Effector memory CD8-positive, alpha-beta T cell (primary cell): ENCODE data around the gene TGFBI.

ENCODE experiments used
- ATAC-seq: fragments of 150-1000 bp; cut with Tn5 transposase; replicated peaks from 2 replicates; pipeline ENCODE4 v1.10.0; 2021; ENCODE audit warnings: mild to moderate bottlenecking, moderate library complexity
- DNase-seq, 3 experiments: peaks; one replicate each; pipeline ENCODE4 v3.0.0; 2021
- H3K27ac Mint-ChIP-seq, 2 donors: one replicate each; pipeline ENCODE4 v1.8.0; 2022; ENCODE audit warnings: mild to moderate bottlenecking in 2 of 2, mixed read lengths in 2 of 2, moderate library complexity in 2 of 2
- H3K27me3 Mint-ChIP-seq, 2 donors: one replicate each; pipeline ENCODE4 v1.8.0; 2022; ENCODE audit warnings: mixed read lengths in 2 of 2
- H3K36me3 Mint-ChIP-seq: one replicate; pipeline ENCODE4 v1.8.0; 2022; ENCODE audit warnings: mild to moderate bottlenecking, moderate library complexity, mixed read lengths; ENCODE audit not compliant: insufficient read depth
- H3K4me1 Mint-ChIP-seq, 2 donors: one replicate each; pipeline ENCODE4 v1.8.0; 2022; ENCODE audit warnings: low read depth in 2 of 2, mixed read lengths in 2 of 2
- H3K4me3 Mint-ChIP-seq, 2 donors: one replicate each; pipeline ENCODE4 v1.8.0; 2022; ENCODE audit warnings: mild to moderate bottlenecking in 2 of 2, mixed read lengths in 2 of 2, moderate library complexity in 2 of 2
- H3K9me3 Mint-ChIP-seq, 2 donors: one replicate each; pipeline ENCODE4 v1.8.0; 2022; ENCODE audit warnings: mixed read lengths in 2 of 2
- total RNA-seq, 9 experiments: gene quantifications; one replicate each; lab custom pipeline; 2026; lab: John Stamatoyannopoulos, UW

The TGFBI gene
- 0.12 to 10.6 (median 1.1) reads per million in 9 experiments for total RNA-seq

DNA sequence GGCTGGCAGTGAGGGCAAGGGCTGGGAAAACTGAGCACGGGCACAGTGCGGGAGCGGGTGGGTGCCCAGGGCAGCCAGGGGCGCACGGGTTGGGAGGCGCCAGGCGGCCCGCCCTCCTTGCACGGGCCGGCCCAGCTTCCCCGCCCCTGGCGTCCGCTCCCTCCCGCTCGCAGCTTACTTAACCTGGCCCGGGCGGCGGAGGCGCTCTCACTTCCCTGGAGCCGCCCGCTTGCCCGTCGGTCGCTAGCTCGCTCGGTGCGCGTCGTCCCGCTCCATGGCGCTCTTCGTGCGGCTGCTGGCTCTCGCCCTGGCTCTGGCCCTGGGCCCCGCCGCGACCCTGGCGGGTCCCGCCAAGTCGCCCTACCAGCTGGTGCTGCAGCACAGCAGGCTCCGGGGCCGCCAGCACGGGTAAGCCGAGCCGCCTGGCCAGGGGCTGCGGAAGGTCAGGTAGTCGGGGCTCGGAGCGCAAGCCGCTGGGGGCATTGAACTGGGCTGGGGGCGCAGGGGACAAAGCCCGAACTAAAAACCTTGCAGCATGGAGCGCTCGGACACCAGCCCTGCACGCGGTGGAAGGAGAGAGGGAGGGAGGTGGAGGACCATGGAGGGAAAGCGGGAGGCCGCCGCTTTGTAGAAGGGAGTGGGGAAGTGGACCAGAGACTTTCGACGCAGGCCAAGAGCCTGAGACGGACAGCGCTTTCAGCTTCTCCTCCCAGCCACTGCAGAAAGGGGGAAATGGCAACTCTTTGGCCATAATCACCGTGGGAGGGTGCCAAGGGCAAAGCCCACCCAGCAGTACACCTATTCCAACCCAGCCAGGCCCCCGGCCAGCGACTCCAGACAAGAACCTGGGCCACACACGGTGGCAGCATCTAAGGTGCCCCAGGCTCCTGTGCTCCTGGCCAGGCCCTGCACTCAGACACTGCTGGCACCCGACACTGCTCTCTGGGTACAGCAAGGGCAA, at the start of gene TGFBI:
Gene TGFBI (plus strand): TSS at position 207 of the 961 bp plus-strand sequence. CDS start 68 bp downstream, at position 275.
- Mint-ChIP-seq H3K4me3 (peak within 1 kb of the TSS; percentile 37 to 43), H3K27ac (peak within 1 kb of the TSS in 1 of 2 donors; percentile 17), H3K9me3 (no peaks in the 10 kb centered on the region), H3K36me3 (no peaks in the 10 kb centered on the region), H3K4me1 (peaks cover 11 to 28% of the 10 kb centered on the region in 2 donors), H3K27me3 (peaks cover 14% of the 10 kb centered on the region in 2 donors)
- ATAC-seq (peak; percentile 89), DNase-seq (peak; percentile 9 to 32 (median 25))

DNA sequence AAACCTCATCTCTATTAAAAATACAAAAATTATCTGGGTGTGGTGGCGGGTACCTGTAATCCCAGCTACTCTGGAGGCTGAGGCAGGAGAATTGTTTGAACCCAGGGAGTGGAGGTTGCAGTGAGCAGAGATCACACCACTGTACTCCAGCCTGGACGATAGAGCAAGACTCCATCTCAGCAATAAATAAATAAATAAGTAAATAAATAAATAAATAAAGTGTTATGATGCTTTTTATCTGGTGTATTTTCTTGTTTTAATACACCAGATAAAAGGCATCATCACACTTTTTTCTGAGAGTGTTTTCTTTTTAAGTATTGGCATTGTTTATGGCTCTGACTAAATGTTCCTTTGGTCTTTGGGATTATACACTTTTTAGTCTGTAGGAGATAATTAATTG, 49.8 kb upstream of the TGFBI start:
- peaks cover 29 to 31% of the 10 kb centered on the region in 2 donors for H3K27me3 Mint-ChIP-seq
- no peak overlapping the region for H3K27ac Mint-ChIP-seq

DNA sequence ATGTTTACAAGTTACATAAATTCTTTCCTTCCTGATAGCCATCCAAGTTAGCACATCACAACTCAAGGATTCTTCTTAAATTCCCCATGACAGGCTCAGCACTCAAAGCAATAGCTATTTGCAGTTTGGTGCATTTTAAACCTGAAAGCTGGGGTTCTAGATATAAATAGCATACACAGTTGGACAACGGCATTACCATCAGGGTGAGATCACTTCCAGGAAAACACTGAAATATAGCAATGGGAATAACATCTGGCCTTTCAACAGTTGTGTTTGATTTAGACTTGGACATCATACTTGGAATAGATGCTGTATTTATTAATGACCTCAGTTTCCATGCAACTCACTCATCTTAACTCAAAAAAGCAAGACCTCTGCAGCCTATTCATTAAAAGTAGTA, 49.3 kb upstream of the TGFBI start:
- no peaks in the 10 kb centered on the region for H3K4me1 Mint-ChIP-seq
- no peaks in the 10 kb centered on the region for H3K36me3 Mint-ChIP-seq
- no peak overlapping the region for H3K27ac Mint-ChIP-seq
- no peak for DNase-seq
- H3K9me3 Mint-ChIP-seq, result no peaks in the 10 kb centered on the region
- no peak overlapping the region for H3K4me3 Mint-ChIP-seq
- H3K27me3 Mint-ChIP-seq, result peaks cover 24 to 25% of the 10 kb centered on the region in 2 donors
- ATAC-seq, result no peak

More for the DNA sequence above, 49.8 kb upstream of the TGFBI start:
- Mint-ChIP-seq H3K9me3 (no peaks in the 10 kb centered on the region), H3K36me3 (no peaks in the 10 kb centered on the region), H3K4me1 (no peaks in the 10 kb centered on the region), H3K4me3 (no peak overlapping the region)
- DNase-seq (no peak), ATAC-seq (no peak)

DNA sequence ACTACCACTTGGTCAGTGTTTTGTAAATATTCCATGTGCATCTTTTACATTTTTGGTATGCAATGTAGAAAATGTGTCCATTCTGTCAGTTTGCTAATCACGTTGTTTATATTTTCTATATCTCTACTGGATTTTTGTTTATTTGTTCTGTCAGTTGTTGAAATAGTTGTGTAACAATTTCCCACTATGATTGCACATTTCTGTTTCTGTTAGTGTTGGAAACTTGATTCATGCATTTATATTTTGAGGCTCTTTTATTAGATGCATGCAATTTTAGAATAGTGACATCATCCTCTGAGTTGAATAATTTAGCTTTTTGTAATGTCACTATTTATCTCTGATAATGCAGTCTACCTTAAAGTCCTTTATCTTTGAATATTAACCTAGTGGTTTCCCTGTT, 48.2 kb upstream of the TGFBI start:
- H3K9me3 Mint-ChIP-seq, result no peaks in the 10 kb centered on the region
- DNase-seq, result no peak
- H3K4me1 Mint-ChIP-seq, result no peaks in the 10 kb centered on the region
- H3K36me3 Mint-ChIP-seq, result no peaks in the 10 kb centered on the region
- no peak for ATAC-seq
- peaks cover 13 to 14% of the 10 kb centered on the region in 2 donors for H3K27me3 Mint-ChIP-seq
- H3K4me3 Mint-ChIP-seq, result no peak overlapping the region
- no peak overlapping the region for H3K27ac Mint-ChIP-seq

DNA sequence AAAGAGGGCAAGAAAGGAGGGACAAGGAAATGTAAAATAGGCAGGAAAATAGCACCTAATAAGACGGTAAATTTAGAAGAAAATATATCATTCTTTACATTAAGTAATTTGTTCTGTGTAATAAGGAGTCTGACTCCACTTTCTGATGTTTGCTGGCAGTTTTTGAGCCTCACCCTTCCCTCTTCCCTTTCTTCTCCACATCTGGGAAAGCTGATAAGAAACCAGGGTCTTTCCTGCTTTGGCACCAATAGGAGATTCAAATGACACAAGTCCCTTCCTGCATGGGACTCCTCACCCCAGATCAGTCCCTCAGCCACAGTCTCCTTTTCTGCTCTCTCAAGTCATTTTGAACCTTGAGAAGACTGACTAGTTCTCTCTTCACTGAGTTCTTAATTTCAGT, 42.8 kb upstream of the TGFBI start:
- Mint-ChIP-seq H3K36me3 (no peaks in the 10 kb centered on the region), H3K4me3 (no peak overlapping the region)

DNA sequence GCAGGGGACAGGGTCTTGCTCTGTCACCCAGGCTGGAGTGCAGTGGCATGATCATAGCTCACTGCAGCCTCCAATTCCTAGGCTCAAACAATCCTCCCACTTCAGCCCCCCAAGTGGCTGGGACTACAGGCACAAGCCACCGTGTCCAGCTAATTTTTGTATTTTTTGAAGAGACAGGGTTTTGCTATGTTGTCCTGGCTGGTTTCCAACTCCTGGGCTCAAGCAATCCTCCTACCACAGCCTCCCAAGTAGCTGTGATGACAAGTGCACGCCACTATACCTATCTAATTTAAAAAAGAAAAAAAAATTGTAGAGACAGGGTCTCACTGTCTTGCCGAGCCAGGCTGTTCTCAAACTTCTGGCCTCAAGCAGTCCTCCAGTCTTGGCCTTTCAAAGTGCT, 42.4 kb upstream of the TGFBI start:
- Mint-ChIP-seq H3K27me3 (peaks cover 18 to 47% of the 10 kb centered on the region in 2 donors), H3K4me1 (no peaks in the 10 kb centered on the region), H3K27ac (no peak overlapping the region), H3K9me3 (no peaks in the 10 kb centered on the region), H3K36me3 (no peaks in the 10 kb centered on the region), H3K4me3 (no peak overlapping the region)
- no peak for ATAC-seq
- DNase-seq, result no peak

More for the DNA sequence above, 42.8 kb upstream of the TGFBI start:
- no peak for ATAC-seq
- H3K4me1 Mint-ChIP-seq, result no peaks in the 10 kb centered on the region
- no peaks in the 10 kb centered on the region for H3K9me3 Mint-ChIP-seq
- DNase-seq, result no peak
- no peak overlapping the region for H3K27ac Mint-ChIP-seq
- peaks cover 18 to 43% of the 10 kb centered on the region in 2 donors for H3K27me3 Mint-ChIP-seq

DNA sequence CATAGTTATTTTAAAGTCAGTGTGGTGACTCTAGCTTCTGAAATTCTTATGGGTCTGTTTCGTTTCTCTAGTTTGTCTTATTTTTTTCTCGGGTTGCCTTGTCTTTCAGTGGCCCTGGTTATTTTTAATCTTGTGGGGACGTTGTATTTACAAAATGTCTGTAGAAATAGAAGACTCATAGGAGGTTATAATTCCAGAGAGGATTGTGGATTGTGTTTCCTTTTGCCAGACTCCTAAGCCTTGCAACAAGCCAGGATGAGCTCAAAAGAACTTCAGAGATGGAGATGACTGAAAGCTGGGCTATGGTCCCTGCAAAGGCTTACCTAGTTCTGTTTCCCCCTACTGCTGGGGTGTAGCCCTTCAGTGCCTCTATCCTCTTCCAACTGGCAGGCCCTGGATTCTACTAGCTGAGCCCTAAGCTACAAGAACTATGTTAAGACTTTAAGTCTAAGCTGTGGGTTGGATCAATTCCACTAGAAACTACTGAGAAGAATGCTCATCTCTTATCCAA, 41.8 kb upstream of the TGFBI start:
- no peaks in the 10 kb centered on the region for H3K9me3 Mint-ChIP-seq
- no peak overlapping the region for H3K4me3 Mint-ChIP-seq
- H3K36me3 Mint-ChIP-seq, result no peaks in the 10 kb centered on the region
- ATAC-seq (no peak), DNase-seq (no peak)
- H3K4me1 Mint-ChIP-seq, result no peaks in the 10 kb centered on the region
- no peak overlapping the region for H3K27ac Mint-ChIP-seq
- peaks cover 18 to 50% of the 10 kb centered on the region in 2 donors for H3K27me3 Mint-ChIP-seq

DNA sequence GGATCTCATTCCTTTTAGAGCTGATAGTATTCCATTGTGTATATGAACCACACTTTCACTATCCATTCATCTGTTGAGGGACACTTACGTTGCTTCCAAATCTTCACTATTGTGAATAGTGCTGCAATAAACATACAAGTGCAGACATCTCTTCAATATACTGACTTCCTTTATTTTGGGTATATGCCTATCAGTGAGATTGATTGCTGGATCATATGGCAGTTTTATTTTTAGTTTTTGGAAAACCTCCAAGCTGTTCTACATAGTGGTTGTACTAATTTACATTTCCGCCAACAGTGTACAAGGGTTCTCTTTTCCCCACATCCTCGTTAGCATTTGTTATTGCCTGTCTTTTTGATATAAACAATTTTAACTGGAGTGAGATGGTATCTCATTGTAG, 40.2 kb upstream of the TGFBI start:
- no peaks in the 10 kb centered on the region for H3K4me1 Mint-ChIP-seq
- no peak overlapping the region for H3K27ac Mint-ChIP-seq
- no peak for DNase-seq
- no peak for ATAC-seq
- H3K27me3 Mint-ChIP-seq, result peaks cover 18 to 50% of the 10 kb centered on the region in 2 donors
- H3K4me3 Mint-ChIP-seq, result no peak overlapping the region
- no peaks in the 10 kb centered on the region for H3K36me3 Mint-ChIP-seq
- H3K9me3 Mint-ChIP-seq, result no peaks in the 10 kb centered on the region

DNA sequence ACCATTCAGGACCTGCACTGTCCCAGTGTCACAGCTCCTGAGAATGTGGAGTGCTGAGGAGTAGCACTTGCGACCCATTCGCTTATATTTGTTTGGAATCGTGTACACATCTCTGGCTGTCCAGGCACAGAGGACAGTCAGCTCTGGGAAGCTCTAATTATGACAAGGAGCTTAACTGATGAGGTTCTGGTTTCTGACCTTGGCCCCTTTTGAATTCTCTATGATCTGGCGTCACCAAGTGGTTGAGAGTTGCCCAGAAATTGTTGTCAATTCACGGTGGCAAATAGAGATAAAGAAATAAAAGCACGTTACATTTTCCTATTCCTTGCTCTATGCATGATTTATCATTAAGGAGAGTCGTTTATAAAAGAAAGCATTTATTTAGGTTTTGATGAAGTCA, 39.1 kb upstream of the TGFBI start:
- no peak overlapping the region for H3K27ac Mint-ChIP-seq
- no peak overlapping the region for H3K4me3 Mint-ChIP-seq
- peaks cover 20 to 54% of the 10 kb centered on the region in 2 donors for H3K27me3 Mint-ChIP-seq
- DNase-seq (no peak), ATAC-seq (no peak)
- H3K9me3 Mint-ChIP-seq, result peaks cover 0 to under 1% of the 10 kb centered on the region in 2 donors
- H3K36me3 Mint-ChIP-seq, result no peaks in the 10 kb centered on the region
- no peaks in the 10 kb centered on the region for H3K4me1 Mint-ChIP-seq

DNA sequence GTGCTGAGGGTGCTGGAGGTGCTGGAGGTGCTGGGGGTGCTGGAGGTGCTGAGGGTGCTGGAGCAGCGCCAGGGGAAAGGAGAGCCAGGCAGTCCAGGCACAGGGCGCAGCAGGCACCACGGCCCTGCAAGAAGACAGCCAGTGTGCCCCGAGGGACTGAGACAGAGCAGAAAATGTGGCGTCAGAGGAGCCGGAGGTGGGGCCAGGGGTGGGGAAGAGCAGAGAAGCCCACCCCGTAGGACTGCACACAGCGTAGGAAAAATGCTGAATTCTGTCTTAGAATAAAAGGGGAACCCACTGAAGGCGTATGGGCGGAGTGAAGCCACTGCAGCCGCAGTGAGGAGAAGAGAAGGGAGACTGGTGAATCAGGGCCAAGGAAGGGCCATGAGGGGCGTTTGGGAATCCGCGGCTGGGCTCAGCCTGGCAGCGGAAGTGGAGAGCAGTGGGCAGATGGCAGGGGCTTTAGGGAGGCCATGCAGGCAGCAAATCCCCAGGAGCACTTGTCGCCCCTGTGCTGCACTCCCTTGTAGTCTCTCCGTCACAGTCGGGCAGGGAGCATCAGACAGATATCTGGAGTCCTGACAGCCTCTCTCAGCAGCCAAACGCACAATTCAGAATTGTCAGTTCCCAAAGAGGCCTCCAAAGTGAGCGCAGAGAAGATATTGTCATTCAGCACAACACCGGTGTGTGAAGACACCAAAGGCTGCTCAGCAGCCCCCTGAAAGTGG, 38.1 kb upstream of the TGFBI start:
- Mint-ChIP-seq H3K4me1 (no peaks in the 10 kb centered on the region), H3K4me3 (no peak overlapping the region), H3K27ac (no peak overlapping the region), H3K36me3 (no peaks in the 10 kb centered on the region), H3K9me3 (peaks cover 0 to 3% of the 10 kb centered on the region in 2 donors), H3K27me3 (peaks cover 23 to 62% of the 10 kb centered on the region in 2 donors)
- DNase-seq (no peak), ATAC-seq (no peak)

DNA sequence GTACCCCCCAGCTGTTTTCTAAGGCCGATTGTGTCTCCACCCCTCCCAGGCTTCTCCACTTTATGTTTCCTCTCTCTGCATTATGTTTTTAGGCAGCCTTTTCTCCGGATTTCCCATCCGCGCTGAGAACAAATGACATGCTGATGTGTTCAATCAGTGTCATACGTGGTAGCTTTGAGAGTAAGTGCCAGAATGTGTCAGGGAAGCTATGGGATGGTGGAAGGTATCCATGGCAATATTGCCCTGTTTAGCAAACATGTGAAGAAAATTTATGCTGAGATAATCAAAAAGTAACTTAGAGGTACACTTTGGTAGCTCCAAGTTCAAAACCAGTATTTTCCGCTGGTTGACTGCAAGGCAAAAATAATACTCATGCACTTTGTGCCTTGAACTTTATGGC, 37.4 kb upstream of the TGFBI start:
- ATAC-seq (no peak), DNase-seq (no peak)
- Mint-ChIP-seq H3K9me3 (peaks cover 0 to 3% of the 10 kb centered on the region in 2 donors), H3K4me3 (no peak overlapping the region), H3K36me3 (no peaks in the 10 kb centered on the region), H3K27ac (no peak overlapping the region), H3K27me3 (peaks cover 27 to 69% of the 10 kb centered on the region in 2 donors), H3K4me1 (no peaks in the 10 kb centered on the region)

DNA sequence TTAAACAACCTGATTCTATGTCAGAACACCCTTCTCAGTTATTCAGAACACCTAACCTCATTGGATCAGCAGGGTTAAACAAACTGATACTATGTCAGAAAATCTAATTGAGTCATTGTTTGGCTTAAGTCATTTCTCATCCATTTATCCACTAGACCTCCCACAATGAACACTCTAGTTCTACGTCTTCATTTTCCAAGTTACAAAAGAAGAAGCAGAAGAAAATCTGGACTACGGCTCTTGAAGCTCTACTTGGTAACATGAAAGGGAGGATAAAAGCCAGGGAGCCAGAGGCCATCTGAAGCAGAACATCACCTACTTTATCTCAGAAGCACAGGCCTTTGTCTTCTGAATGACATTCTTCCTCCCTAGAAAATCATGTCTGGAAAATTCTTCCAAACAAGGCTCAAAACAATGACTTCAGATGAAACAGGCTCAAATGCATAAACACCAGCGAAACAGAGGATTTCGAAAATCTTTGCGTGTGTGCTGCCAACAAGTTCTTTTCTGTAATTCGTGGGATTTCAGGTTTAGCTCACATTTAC, 35.4 kb upstream of the TGFBI start:
- Mint-ChIP-seq H3K4me3 (no peak overlapping the region), H3K36me3 (no peaks in the 10 kb centered on the region), H3K9me3 (peaks cover 0 to 3% of the 10 kb centered on the region in 2 donors), H3K27ac (no peak overlapping the region), H3K4me1 (no peaks in the 10 kb centered on the region), H3K27me3 (peaks cover 37 to 72% of the 10 kb centered on the region in 2 donors)
- ATAC-seq (no peak), DNase-seq (no peak)
